ENCODE data around the gene NHS.

The NHS gene

DNA sequence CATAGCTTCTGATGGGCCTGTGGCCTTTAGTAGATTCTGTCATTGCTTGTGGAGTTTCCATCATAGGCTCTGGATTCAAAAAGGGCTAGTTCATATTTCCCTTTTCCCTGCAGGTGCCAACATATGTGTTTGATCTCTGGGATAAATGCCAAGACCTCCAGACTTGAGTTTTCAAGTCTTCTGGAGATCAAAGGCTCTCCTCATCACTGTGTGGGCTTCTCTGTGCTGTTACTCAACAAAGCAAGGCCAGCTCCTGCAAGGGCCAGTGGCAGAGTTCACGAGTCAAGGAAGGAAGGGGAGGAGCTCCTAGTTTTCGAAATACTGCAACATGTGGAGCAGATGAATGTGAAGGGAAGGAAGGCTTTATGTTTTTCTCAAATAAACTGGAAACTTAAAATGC, 299.6 kb downstream of the NHS start:
- H3K36me3 ChIP-seq (ENCODE audit: insufficient read depth, low read length): no peaks in the 10 kb centered on the region
- no peak overlapping the region for H2AFZ ChIP-seq (ENCODE audit: low read length)
- H3K27me3 ChIP-seq (ENCODE audit: insufficient read depth, low read length): no peaks in the 10 kb centered on the region
- H3K4me2 ChIP-seq (ENCODE audit: low read length): no peak overlapping the region
- TF ChIP-seq EZH2 (IDR thresholded peaks at IDR 0.05; ENCODE audit: borderline replicate concordance, low read length) (no peak), CTCF (IDR thresholded peaks at IDR 0.05; ENCODE audit: low read length) (no peak)
- H3K4me1 ChIP-seq (ENCODE audit: insufficient read depth, low read length, severe bottlenecking): no peaks in the 10 kb centered on the region
- no peaks in the 10 kb centered on the region for H3K9me2 ChIP-seq (ENCODE audit: low read depth, low read length)
- no peaks in the 10 kb centered on the region for H3K79me2 ChIP-seq (ENCODE audit: insufficient read depth, low read length)
- no peak overlapping the region for H3K9ac ChIP-seq (ENCODE audit: low read length)
- H3K9me3 ChIP-seq (ENCODE audit: low read length): no peaks in the 10 kb centered on the region
- no peaks in the 10 kb centered on the region for H4K20me1 ChIP-seq (ENCODE audit: insufficient read depth, low read length)
- H3K27ac ChIP-seq (ENCODE audit: low read depth, low read length, poor library complexity, severe bottlenecking): no peak overlapping the region
- H3F3A ChIP-seq (ENCODE audit: insufficient read depth, low read length): no peaks in the 10 kb centered on the region
- no peak overlapping the region for H3K4me3 ChIP-seq (ENCODE audit: low read depth, low read length, poor library complexity, severe bottlenecking)

- Histone ChIP-seq H3K9ac (ENCODE audit: low read length) (no peak overlapping the region), H3K9me3 (ENCODE audit: low read length) (no peaks in the 10 kb centered on the region), H2AFZ (ENCODE audit: low read length) (no peak overlapping the region), H4K20me1 (ENCODE audit: insufficient read depth, low read length) (no peaks in the 10 kb centered on the region), H3K4me1 (ENCODE audit: insufficient read depth, low read length, severe bottlenecking) (no peaks in the 10 kb centered on the region), H3K4me3 (ENCODE audit: low read depth, low read length, poor library complexity, severe bottlenecking) (no peak overlapping the region), H3K27me3 (ENCODE audit: insufficient read depth, low read length) (no peaks in the 10 kb centered on the region), H3F3A (ENCODE audit: insufficient read depth, low read length) (no peaks in the 10 kb centered on the region), H3K36me3 (ENCODE audit: insufficient read depth, low read length) (no peaks in the 10 kb centered on the region), H3K27ac (ENCODE audit: low read depth, low read length, poor library complexity, severe bottlenecking) (no peak overlapping the region), H3K9me2 (ENCODE audit: low read depth, low read length) (no peaks in the 10 kb centered on the region), H3K4me2 (ENCODE audit: low read length) (no peak overlapping the region), H3K79me2 (ENCODE audit: insufficient read depth, low read length) (no peaks in the 10 kb centered on the region)
- TF ChIP-seq EZH2 (IDR thresholded peaks at IDR 0.05; ENCODE audit: borderline replicate concordance, low read length) (no peak), CTCF (IDR thresholded peaks at IDR 0.05; ENCODE audit: low read length) (no peak)
Measured at GRCh38 chrX:17679261-17679660, 304.3 kb downstream of the NHS start.

GRCh38 chrX:17679820-17680219, 304.8 kb downstream of the NHS start:
- Histone ChIP-seq H3K27ac (ENCODE audit: low read depth, low read length, poor library complexity, severe bottlenecking) (no peak overlapping the region), H3K9ac (ENCODE audit: low read length) (no peak overlapping the region), H3F3A (ENCODE audit: insufficient read depth, low read length) (no peaks in the 10 kb centered on the region), H2AFZ (ENCODE audit: low read length) (no peak overlapping the region), H3K36me3 (ENCODE audit: insufficient read depth, low read length) (no peaks in the 10 kb centered on the region), H3K9me3 (ENCODE audit: low read length) (no peaks in the 10 kb centered on the region), H3K79me2 (ENCODE audit: insufficient read depth, low read length) (no peaks in the 10 kb centered on the region), H4K20me1 (ENCODE audit: insufficient read depth, low read length) (no peaks in the 10 kb centered on the region), H3K27me3 (ENCODE audit: insufficient read depth, low read length) (no peaks in the 10 kb centered on the region), H3K4me1 (ENCODE audit: insufficient read depth, low read length, severe bottlenecking) (no peaks in the 10 kb centered on the region), H3K4me3 (ENCODE audit: low read depth, low read length, poor library complexity, severe bottlenecking) (no peak overlapping the region), H3K4me2 (ENCODE audit: low read length) (no peak overlapping the region), H3K9me2 (ENCODE audit: low read depth, low read length) (no peaks in the 10 kb centered on the region)
- TF ChIP-seq CTCF (IDR thresholded peaks at IDR 0.05; ENCODE audit: low read length) (no peak), EZH2 (IDR thresholded peaks at IDR 0.05; ENCODE audit: borderline replicate concordance, low read length) (no peak)

Measured in OCI-LY1 (cell line).